Measurements from ENCODE around the gene POU5F1.

The POU5F1 gene

DNA sequence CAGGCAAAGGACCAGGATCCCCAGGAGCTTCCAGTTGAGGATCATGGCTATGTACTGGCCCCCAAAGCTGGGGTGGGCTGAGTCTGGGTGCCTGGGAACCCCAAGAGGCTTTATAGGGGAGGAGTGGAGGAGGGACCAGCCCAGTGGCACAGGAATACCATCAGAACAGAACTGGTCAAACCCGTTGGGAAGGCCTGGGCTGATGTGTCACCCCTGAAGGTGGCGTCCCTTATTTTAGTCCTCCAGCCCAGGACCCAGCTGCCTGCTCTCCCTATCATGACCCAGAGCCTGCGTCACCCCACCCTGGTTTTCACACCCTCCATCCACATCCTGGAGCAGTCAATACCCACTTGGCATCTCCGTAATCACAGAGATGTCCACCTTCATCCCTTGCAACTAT is 31.5 kb downstream of the POU5F1 start, which contains the start of gene PSORS1C2:
Gene PSORS1C2, minus strand, starts transcription at position 85 of the 400 bp plus-strand sequence. Its CDS starts 40 bp downstream, at position 45.
- DNase-seq: no peak

GRCh38 chr6:31135710-31136109 is 34.8 kb downstream of the POU5F1 start:
- no peak for DNase-seq

DNA sequence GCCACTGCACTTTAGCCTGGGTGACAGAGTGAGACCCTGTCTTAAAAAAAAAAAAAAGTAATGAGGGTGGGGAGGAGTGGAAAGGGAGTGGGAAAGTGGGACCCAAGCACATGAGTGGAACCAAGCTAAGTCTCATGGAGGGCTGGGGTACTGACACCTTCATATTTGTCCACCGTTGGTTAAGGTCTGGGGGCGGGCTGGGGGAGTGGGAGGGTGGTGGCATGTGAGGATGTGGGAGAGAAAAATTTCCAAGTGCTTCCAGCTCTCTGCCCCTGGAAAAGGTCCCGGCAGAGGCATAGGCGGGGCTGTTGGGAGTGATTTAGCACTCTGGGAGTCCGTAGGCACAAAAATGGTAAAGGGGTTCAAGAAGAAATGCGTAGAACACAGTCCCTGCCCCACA is 37.7 kb downstream of the POU5F1 start:
- no peak for DNase-seq

DNA sequence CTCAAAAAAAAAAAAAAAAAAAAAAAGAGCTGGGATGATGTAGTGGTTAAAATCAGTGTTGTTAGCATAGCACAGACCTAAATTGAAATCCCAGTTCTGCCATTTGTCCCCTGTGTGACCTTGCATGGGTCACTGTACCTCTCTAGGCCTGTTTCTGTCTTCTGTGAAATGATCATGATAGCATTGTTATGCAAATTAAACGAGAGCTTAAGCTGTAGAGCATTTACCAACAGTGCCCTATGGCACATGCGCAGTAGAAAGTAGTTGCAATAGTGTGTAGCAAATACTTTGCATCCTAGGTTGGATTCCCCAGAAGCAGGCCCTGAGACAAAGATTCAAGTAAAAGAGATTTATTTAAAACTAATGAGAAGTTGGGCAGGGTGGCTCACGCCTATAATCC is 38.9 kb downstream of the POU5F1 start:
- no peak for DNase-seq

GRCh38 chr6:31130751-31131150 is 39.7 kb downstream of the POU5F1 start:
- DNase-seq: no peak

DNA sequence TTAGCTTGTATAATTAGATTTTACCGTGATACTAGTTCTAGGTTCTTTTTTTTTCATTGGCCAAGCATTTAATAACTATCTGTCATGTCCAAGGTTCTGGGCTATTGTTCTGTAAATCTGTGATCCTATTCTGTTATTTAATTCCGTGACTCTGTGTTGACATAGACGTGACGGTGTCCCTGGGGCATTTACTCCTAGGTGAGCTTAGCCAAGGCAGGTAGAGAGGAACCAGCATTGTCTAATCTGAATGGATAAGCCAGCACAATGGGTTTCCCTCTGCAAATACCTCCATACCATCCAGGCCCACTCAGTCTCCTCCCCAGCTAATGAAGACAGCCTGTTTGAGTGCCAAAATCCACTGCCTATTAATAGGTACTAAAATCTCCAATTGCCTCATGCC is 41.4 kb downstream of the POU5F1 start:
- DNase-seq: no peak

DNA sequence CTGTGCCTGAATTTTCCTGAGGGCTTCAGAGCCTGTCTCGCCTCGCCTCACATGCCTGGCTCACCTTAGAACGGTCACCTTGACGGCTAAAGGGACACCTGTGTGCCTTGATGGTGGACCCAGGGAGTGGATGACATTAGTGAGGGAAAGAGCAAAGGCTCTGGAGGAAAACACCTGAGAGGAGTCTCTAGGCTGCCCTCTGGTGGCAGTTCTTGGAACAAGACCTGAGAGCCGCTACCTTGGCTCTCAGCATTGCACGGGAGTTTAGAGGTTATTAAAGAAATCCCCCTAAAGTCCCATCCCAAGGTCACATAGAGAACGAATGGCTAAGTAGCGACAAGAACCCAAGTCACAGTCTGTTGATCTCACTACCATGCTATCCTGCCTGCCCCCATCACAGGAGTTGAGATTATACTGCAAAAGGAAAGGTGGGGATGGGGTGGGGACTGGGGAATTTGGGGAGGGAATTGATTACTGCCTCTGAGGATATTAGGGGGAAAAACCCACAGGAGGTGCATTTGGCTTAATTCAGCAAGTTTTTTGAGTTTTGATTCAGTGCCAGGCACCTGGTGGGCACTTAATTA is 42.3 kb downstream of the POU5F1 start:
- peak; percentile 79 for DNase-seq

- DNase-seq: no peak
Measured at GRCh38 chr6:31126396-31127175, 43.9 kb downstream of the POU5F1 start.

- DNase-seq: no peak
Measured at GRCh38 chr6:31125586-31126363, 44.7 kb downstream of the POU5F1 start.

DNA sequence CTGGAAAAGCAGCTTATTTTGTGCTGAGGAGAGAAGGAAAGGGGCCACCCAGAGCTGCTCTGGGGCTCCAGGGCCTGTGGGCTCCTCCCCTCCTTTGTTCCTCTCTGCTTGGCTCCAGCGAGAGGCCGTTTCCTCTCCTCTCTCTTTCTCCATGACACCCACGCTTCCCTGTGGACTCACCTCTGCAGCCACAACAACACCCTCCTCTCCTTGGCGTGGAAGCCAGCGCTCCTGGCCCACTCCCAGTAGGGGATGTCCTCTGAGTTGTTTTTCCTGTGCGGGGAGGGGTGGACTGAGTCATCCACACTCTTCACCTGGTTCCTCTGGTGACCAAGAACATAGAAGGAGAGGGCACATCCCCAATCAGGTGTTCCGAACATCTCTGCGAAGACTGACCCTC is 45.3 kb downstream of the POU5F1 start:
- no peak for DNase-seq

DNA sequence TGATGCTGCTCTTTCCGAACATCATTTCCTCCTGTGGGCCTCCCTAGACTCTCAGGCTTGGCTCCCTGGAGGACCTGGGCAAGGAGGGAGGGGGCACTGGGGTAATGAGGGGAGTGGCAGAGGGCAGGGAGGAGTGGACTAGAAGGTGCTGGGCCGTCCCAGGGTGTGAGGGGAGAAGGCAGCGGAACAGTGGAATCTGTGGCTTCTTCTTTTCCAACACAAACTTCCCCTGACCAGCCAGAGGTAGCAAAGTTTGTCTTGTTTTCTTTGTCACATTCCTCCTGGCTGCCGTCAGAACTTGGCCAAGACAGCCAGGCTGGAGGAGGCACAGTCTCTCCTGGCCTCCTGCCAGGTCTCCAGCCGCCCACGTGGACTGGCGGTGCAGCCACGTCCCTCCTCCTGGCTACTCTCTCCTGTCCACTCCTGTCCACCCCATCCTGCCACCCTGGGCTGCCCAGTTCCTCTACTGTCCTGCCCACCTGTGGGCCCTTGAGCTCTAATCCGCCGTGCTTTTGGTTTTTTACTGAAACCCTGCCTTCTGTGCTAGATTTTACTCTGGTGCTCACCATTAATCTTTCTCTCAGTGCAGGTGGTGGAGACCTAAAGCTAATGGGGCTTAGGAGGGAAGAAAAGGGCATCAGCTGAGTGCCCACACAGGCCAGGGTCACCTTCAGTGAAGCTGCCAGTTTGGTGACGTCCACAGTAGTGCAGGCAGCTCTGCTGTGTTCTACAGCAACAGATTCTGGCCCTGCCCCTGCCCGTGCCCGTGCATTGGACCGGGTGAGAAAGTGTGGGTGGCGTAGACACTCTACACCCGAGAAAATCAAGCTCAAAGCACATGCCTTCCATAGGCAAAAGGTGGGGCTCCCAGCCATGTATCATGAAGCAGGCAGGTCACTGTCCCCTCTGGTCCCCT is 47.4 kb downstream of the POU5F1 start:
- no peak for DNase-seq

DNA sequence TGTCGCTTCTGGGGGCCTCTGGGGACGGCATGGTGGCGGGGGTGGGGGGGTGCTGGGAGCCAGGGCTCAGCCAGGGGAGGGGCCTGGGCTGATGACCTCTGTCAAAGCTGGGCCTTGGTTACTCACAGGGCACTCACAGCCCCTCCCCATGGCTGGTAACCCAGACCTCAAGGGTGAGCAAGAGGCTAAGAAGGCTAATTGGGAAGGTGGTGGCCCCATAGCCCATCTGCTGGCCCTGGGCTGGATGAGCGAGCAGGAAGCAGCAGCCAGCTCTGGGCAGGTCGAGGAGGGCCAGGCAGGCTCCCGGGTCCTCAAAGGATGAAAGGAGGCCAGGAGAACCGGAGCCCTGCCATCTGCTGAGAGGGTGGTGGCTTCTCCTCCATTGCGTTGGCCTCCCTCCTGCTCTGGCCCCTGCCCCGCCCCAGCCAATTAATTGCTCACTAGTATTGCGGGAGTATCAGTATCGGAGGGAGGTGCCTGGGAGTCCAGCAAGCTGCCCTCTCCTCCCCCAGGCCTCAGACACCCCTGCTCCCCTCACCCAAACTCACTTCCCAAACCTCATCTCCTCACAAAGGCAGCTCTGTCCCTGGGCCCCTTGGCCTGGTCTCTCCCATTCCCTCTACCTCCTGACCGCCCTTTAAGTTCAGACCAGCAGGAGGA is 49.2 kb downstream of the POU5F1 start:
- DNase-seq: no peak

GRCh38 chr6:31120151-31120915 is 50.1 kb downstream of the POU5F1 start, which contains the start of gene CDSN:
TSS of gene CDSN (minus strand) at chr6:31120446. CDS start at chr6:31120419, 27 bp downstream.
- no peak for DNase-seq

GRCh38 chr6:31118178-31118577 is 52.3 kb downstream of the POU5F1 start:
- DNase-seq: no peak

GRCh38 chr6:31116661-31117385 is 53.7 kb downstream of the POU5F1 start:
- no peak for DNase-seq

- DNase-seq: no peak
Measured at GRCh38 chr6:31115941-31116560, 54.4 kb downstream of the POU5F1 start.

DNA sequence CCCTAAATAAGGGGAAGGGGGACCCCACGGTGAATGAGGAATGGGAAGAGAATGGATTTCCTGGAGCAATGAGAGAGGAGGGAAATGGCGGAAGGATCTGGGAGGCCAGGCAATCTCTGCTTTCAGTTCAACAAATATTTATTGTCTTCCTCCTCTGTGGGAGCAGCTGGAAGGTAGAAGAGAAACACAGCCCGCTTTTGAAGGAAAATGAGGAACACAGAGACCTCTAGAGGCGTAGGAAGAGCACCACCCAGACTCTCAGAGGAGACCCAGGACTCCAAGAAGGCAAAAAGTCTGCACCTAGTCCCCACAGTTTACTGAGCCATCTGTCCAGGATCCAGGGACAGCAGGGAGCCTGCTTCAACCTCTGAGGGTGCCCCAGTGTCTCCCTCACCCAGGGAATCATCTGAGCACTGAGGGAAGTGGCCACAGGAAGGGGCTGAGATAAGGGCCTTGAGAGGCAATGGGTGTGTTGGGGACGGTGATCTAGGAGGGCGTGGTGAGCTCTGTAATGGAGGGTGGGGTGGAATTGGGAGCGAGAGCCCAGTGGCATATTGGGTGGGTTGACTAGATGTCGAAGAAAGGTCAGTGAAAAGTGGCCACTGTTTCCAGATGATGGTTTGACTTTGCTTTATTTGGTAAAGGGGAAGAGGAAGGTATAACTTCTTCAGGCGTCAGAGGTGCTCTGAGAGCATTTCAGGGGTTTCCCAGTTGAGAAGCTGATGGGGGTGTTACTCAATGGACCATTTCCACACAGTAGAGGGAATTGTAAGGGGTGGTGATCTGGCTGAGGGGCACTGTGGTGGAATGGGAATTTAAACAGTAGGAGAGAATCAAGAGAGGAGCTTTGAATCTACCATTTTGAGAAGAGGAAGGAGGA is 55.3 kb downstream of the POU5F1 start:
- DNase-seq: no peak

DNA sequence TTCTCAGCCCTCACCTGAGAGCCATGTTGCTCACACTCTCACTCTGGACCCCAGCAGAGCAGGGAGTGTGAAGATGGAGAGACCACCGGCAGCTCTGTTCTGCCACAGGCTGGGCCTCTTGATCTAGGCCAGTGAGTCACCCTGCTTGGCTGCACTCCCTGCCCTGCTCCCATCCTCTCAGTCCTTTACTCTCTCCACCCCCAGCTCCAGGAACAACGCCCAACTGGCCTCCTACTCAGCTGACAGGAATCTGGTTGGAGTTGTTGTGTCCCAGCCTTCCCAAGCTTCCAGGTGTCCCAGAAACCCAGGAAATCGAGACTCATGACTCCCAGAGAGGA is 56.0 kb downstream of the POU5F1 start, which contains the start of gene PSORS1C1:
Gene PSORS1C1, plus strand, starts transcription at position 260 of the 338 bp plus-strand sequence. CDS start 14,833 bp downstream, outside the sequence.
- DNase-seq: no peak
